CD14-positive monocyte (primary cell): Measurements from ENCODE around the gene PLAAT3. TPM values are rescaled to one million over a fixed set of nuclear protein-coding genes. Genes with fewer than 3 reads are reported as not detected.
"Not testable (repeated sequence)": the region's sequence is repeated elsewhere in the genome, so short reads cannot be mapped to it uniquely, and the experiment has no call there.

Experiments
- DNase-seq, 3 donors: peaks; one replicate each; pipeline ENCODE4 v3.0.0-alpha.2; 2011 to 2022
- H2AFZ ChIP-seq: 2 replicates; pipeline ENCODE4 v1.6.0; 2012; ENCODE audit warnings: mild to moderate bottlenecking, low read depth, low read length, inconsistent platforms; ENCODE audit not compliant: insufficient read depth, poor library complexity, severe bottlenecking
- H3K27ac ChIP-seq, 2 donors: 1 replicate in 1 of 2; 2 replicates in 1 of 2; pipeline ENCODE4 v1.5.1; 2012 to 2013; ENCODE audit warnings: low read length in 2 of 2, control low read depth in 1 of 2, inconsistent platforms in 1 of 2, low read depth in 1 of 2, mild to moderate bottlenecking in 1 of 2
- H3K27me3 ChIP-seq, 2 donors: one replicate each; pipeline versions ENCODE4 v1.6.0 to v1.6.1; 2011 to 2013; ENCODE audit warnings: low read length in 2 of 2; ENCODE audit not compliant: control insufficient read depth in 2 of 2, insufficient read depth in 2 of 2
- H3K36me3 ChIP-seq, 2 donors: replicated peaks in 1 of 2; 1 replicate in 1 of 2; 2 replicates in 1 of 2; pipeline versions ENCODE4 v1.5.1 to v1.6.1; 2012 to 2013; ENCODE audit warnings: low read length in 2 of 2, control low read depth in 1 of 2, inconsistent platforms in 1 of 2, mild to moderate bottlenecking in 1 of 2; ENCODE audit not compliant: insufficient read depth in 2 of 2, control insufficient read depth in 1 of 2
- H3K4me1 ChIP-seq, 2 donors: 1 replicate in 1 of 2; 2 replicates in 1 of 2; pipeline versions ENCODE4 v1.5.1 to v1.6.1; 2012 to 2013; ENCODE audit warnings: low read length in 2 of 2, control low read depth in 1 of 2, inconsistent platforms in 1 of 2, mild to moderate bottlenecking in 1 of 2, moderate library complexity in 1 of 2; ENCODE audit not compliant: insufficient read depth in 2 of 2, control insufficient read depth in 1 of 2
- H3K4me2 ChIP-seq: replicated peaks from 2 replicates; pipeline ENCODE3; 2012; ENCODE audit warnings: low read length, moderate library complexity, mild to moderate bottlenecking; ENCODE audit not compliant: poor library complexity, severe bottlenecking; ENCODE audit errors: extremely low read depth
- H3K4me3 ChIP-seq, 3 experiments: fragments of 200-600 bp in 1 of 3; sonication (generic) in 1 of 3; replicated peaks in 1 of 3; 1 replicate in 2 of 3; 2 replicates in 1 of 3; pipeline ENCODE4 v1.5.1; 2011 to 2013; ENCODE audit warnings: low read length in 3 of 3, mild to moderate bottlenecking in 3 of 3, control low read depth in 2 of 3, low read depth in 2 of 3, inconsistent platforms in 1 of 3, moderate library complexity in 1 of 3
- H3K79me2 ChIP-seq: 2 replicates; pipeline ENCODE4 v1.6.0; 2012; ENCODE audit warnings: mild to moderate bottlenecking, control low read depth, inconsistent platforms, low read length, moderate library complexity; ENCODE audit not compliant: insufficient read depth
- H3K9ac ChIP-seq: 2 replicates; pipeline ENCODE4 v1.6.0; 2017; ENCODE audit warnings: low read length, mild to moderate bottlenecking; ENCODE audit not compliant: insufficient read depth, poor library complexity, severe bottlenecking
- H3K9me3 ChIP-seq, 2 donors: replicated peaks in 1 of 2; 1 replicate in 1 of 2; 2 replicates in 1 of 2; pipeline versions ENCODE4 v1.5.1 to v1.6.1; 2012 to 2013; ENCODE audit warnings: low read length in 2 of 2, control low read depth in 1 of 2; ENCODE audit not compliant: control insufficient read depth in 1 of 2, insufficient read depth in 1 of 2
- H4K20me1 ChIP-seq: 2 replicates; pipeline ENCODE4 v1.6.0; 2012; ENCODE audit warnings: mild to moderate bottlenecking, low read length, control low read depth, moderate library complexity; ENCODE audit not compliant: insufficient read depth
- H3K27ac Mint-ChIP-seq, 7 donors: one replicate each; pipeline ENCODE4 v1.8.0; 2020; ENCODE audit warnings: mild to moderate bottlenecking in 7 of 7, mixed read lengths in 7 of 7, moderate library complexity in 6 of 7, inconsistent platforms in 2 of 7
- H3K27me3 Mint-ChIP-seq, 3 donors: one replicate each; pipeline ENCODE4 v1.8.0; 2021 to 2022; ENCODE audit warnings: low read depth in 3 of 3, mild to moderate bottlenecking in 3 of 3, mixed read lengths in 3 of 3, moderate library complexity in 3 of 3, inconsistent platforms in 1 of 3
- H3K36me3 Mint-ChIP-seq, 2 donors: one replicate each; pipeline ENCODE4 v1.8.0; 2020; ENCODE audit warnings: mixed read lengths in 2 of 2, inconsistent platforms in 1 of 2, mild to moderate bottlenecking in 1 of 2
- H3K4me1 Mint-ChIP-seq: one replicate; pipeline ENCODE4 v1.8.0; 2020; ENCODE audit warnings: mild to moderate bottlenecking, mixed read lengths
- H3K4me3 Mint-ChIP-seq, 2 donors: one replicate each; pipeline ENCODE4 v1.8.0; 2020; ENCODE audit warnings: mild to moderate bottlenecking in 2 of 2, mixed read lengths in 2 of 2, moderate library complexity in 1 of 2
- H3K9me3 Mint-ChIP-seq, 7 donors: one replicate each; pipeline ENCODE4 v1.8.0; 2020 to 2022; ENCODE audit warnings: mixed read lengths in 7 of 7, mild to moderate bottlenecking in 6 of 7, moderate library complexity in 6 of 7, inconsistent platforms in 2 of 7
- WGBS: methylation state at CpG from one replicate; pipeline ENCODE4 v1.1.5; 2013; ENCODE audit warnings: missing lambda C conversion rate; ENCODE audit not compliant: insufficient coverage; 5-methylcytosine and 5-hydroxymethylcytosine counted together
- intact Hi-C, 2 donors: fragments of 100-400 bp; cut with micrococcal nuclease; formaldehyde crosslinking; loops; one replicate each; pipeline versions ENCODE4 v1.15.0 to v1.15.1; 2023
- polyA plus RNA-seq, 3 donors: library from polyadenylated mRNA; depleted of rRNA in 1 of 3; unstranded in 2 of 3; stranded (reverse) in 1 of 3; fragments of 300-500 nt in 2 of 3; fragments of >200 nt in 1 of 3; fragmentation: Illumina TruSeq in 2 of 3; gene quantifications; 1 replicate in 2 of 3; 2 replicates in 1 of 3; pipeline ENCODE4 v1.2.3, GENCODE V29; 2012 to 2021
- TF ChIP-seq, protein P1 (sequence below): fragments of 200-600 bp; IDR thresholded peaks from one replicate; pipeline ENCODE4 v1.8.0; 2022; ENCODE audit warnings: antibody characterized with exemption, mild to moderate bottlenecking

Gene PLAAT3
- polyA plus RNA-seq, 3 donors, result 20.2 to 67.3 (median 34.2) TPM

DNA sequence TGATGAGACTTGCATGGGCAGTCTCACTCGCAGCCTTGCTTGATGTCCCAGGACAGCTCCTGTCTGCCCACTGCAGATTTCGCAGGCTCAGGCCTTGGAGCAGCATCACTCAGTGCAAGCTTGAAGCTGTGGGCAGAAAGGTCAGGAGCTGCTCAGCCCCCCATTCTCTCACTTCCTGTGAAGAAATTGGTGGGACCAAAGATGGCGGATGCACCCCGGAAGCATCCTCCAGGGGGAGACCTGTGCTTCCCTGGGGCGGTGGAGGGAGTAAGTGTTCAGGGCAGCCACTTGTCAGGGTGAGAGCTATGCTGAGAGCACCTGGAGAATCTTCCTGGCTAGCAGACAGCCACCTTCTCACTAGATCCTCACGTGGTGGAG, 62.4 kb downstream of the PLAAT3 start:
- H3K36me3 Mint-ChIP-seq, result peaks cover 2 to 6% of the 10 kb centered on the region in 2 donors
- no peaks in the 10 kb centered on the region for H3K79me2 ChIP-seq
- no peaks in the 10 kb centered on the region for H3K9me3 Mint-ChIP-seq
- no peaks in the 10 kb centered on the region for H4K20me1 ChIP-seq
- no peaks in the 10 kb centered on the region for H3K27me3 ChIP-seq
- H3K36me3 ChIP-seq, result no peaks in the 10 kb centered on the region
- peak overlapping the region in 1 of 7 donors; percentile 68 for H3K27ac Mint-ChIP-seq
- no peak overlapping the region for H3K4me3 ChIP-seq
- peaks cover 20% of the 10 kb centered on the region for H3K4me1 Mint-ChIP-seq
- H3K4me2 ChIP-seq, result no peak overlapping the region
- H3K4me3 Mint-ChIP-seq, result no peak overlapping the region
- DNase-seq, result no peak
- no peak overlapping the region for H3K9ac ChIP-seq
- no peaks in the 10 kb centered on the region for H3K9me3 ChIP-seq
- peaks cover 0 to 14% (median 10%) of the 10 kb centered on the region in 3 donors for H3K27me3 Mint-ChIP-seq
- WGBS, result 100% methylated on average over 3 of the region's 6 CpGs
- H2AFZ ChIP-seq, result peak overlapping the region; percentile 65
- H3K27ac ChIP-seq, result no peak overlapping the region
- peaks cover 8 to 13% of the 10 kb centered on the region in 2 donors for H3K4me1 ChIP-seq
- TF ChIP-seq, protein P1, sequence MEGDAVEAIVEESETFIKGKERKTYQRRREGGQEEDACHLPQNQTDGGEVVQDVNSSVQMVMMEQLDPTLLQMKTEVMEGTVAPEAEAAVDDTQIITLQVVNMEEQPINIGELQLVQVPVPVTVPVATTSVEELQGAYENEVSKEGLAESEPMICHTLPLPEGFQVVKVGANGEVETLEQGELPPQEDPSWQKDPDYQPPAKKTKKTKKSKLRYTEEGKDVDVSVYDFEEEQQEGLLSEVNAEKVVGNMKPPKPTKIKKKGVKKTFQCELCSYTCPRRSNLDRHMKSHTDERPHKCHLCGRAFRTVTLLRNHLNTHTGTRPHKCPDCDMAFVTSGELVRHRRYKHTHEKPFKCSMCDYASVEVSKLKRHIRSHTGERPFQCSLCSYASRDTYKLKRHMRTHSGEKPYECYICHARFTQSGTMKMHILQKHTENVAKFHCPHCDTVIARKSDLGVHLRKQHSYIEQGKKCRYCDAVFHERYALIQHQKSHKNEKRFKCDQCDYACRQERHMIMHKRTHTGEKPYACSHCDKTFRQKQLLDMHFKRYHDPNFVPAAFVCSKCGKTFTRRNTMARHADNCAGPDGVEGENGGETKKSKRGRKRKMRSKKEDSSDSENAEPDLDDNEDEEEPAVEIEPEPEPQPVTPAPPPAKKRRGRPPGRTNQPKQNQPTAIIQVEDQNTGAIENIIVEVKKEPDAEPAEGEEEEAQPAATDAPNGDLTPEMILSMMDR, result no peak
- intact Hi-C loops, result no loop called here

DNA sequence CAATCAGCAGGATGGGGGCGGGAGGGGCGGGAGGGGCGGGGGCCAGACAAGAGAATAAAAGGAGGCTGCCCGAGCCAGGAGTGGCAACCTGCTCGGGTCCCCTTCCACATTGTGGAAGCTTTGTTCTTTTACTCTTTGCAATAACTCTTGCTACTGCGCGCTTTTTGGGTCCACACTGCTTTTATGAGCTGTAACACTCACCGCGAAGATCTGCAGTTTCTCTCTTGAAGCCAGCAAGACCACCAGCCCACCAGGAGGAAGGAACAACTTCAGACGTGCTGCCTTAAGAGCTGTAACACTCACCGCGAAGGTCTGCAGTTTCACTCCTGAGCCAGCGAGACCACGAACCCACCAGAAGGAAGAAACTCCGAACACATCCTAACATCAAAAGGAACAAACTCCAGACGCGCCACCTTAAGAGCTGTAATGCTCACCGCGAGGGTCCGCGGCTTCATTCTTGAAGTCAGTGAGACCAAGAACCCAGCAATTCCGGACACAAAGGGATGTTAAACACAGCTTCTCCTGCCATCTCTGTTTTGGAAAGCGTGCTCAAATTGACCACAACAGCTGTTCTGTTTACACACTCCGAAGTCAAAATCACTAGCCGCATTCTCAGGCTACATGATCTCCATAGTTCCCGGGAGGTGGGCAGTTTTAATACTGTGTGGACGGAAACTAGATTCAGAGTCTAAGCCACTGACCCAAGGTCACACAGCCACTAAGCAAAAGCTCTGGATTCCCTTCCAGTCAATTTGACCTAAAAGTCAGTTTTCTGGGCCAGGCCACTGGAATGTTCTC, 62.9 kb downstream of the PLAAT3 start:
- H3K27me3 ChIP-seq, result no peaks in the 10 kb centered on the region
- no peaks in the 10 kb centered on the region for H4K20me1 ChIP-seq
- no peak overlapping the region for H3K27ac ChIP-seq
- H3K27me3 Mint-ChIP-seq, result peaks cover 0 to 14% (median 10%) of the 10 kb centered on the region in 3 donors
- no peaks in the 10 kb centered on the region for H3K9me3 ChIP-seq
- 24% methylated on average over 21 of the region's 27 CpGs for WGBS
- H3K4me1 Mint-ChIP-seq, result peaks cover 20% of the 10 kb centered on the region
- peak overlapping the region; percentile 19 for H3K4me2 ChIP-seq
- no peaks in the 10 kb centered on the region for H3K79me2 ChIP-seq
- DNase-seq, result no peak
- TF ChIP-seq, protein P1, result no peak
- H3K4me3 ChIP-seq, result no peak overlapping the region
- peak overlapping the region; percentile 65 for H2AFZ ChIP-seq
- no peak overlapping the region for H3K9ac ChIP-seq
- no peaks in the 10 kb centered on the region for H3K9me3 Mint-ChIP-seq
- peak overlapping the region in 4 of 7 donors; percentile 13 to 68 (median 48) for H3K27ac Mint-ChIP-seq
- intact Hi-C loops, result no loop called here
- H3K36me3 Mint-ChIP-seq, result peaks cover 8 to 12% of the 10 kb centered on the region in 2 donors
- peaks cover 8 to 13% of the 10 kb centered on the region in 2 donors for H3K4me1 ChIP-seq
- H3K36me3 ChIP-seq, result no peaks in the 10 kb centered on the region
- H3K4me3 Mint-ChIP-seq, result peak overlapping the region; percentile 34 to 89

DNA sequence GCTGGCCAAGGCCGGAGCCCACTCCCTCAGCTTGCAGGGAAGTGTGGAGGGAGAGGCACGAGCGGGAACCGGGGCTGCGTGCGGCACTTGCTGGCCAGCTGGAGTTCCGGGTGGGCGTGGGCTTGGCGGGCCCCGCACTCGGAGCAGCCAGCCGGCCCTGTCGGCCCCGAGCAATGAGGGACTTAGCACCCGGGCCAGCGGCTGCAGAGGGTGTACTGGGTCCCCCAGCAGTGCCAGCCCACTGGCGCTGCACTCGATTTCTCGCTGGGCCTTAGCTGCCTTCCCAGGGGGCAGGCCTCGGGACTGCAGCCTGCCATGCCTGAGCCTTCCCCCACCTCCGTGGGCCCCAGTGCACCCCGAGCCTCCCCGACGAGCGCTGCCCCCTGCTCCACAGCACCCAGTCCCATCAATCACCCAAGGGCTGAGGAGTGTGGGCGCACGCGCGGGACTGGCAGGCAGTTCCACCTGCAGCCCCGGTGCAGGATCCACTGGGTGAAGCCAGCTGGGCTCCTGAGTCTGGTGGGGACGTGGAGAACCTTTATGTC, 64.0 kb downstream of the PLAAT3 start:
- DNase-seq, H3K36me3 ChIP-seq, H3K9me3 Mint-ChIP-seq, H3K27me3 ChIP-seq, H3K9ac ChIP-seq, H3K79me2 ChIP-seq, H3K4me2 ChIP-seq, H3K4me3 ChIP-seq, H2AFZ ChIP-seq, H3K4me3 Mint-ChIP-seq, H3K27ac ChIP-seq, H4K20me1 ChIP-seq, H3K9me3 ChIP-seq, intact Hi-C loops, H3K27ac Mint-ChIP-seq: not testable (repeated sequence)
- Mint-ChIP-seq H3K4me1 (peaks cover 20% of the 10 kb centered on the region), H3K36me3 (peaks cover 10 to 15% of the 10 kb centered on the region in 2 donors), H3K27me3 (peaks cover 0 to 13% (median 10%) of the 10 kb centered on the region in 3 donors)
- WGBS, result 98% methylated on average over 21 of the region's 31 CpGs
- H3K4me1 ChIP-seq, result peaks cover 8 to 13% of the 10 kb centered on the region in 2 donors
